Neuron (in vitro differentiated cells): Measurements from ENCODE around the gene MTHFD1L.

Source experiments
- H2AFZ ChIP-seq: one replicate; pipeline ENCODE4 v1.6.1; 2013; ENCODE audit warnings: low read depth, mild to moderate bottlenecking, inconsistent platforms, low read length, moderate library complexity
- H3K27me3 ChIP-seq: one replicate; pipeline ENCODE4 v1.6.1; 2013; ENCODE audit warnings: low read length; ENCODE audit not compliant: insufficient read depth
- H3K36me3 ChIP-seq: one replicate; pipeline ENCODE4 v1.6.1; 2013; ENCODE audit warnings: low read length; ENCODE audit not compliant: insufficient read depth
- H3K4me1 ChIP-seq: one replicate; pipeline ENCODE4 v1.6.1; 2013; ENCODE audit warnings: low read length; ENCODE audit not compliant: insufficient read depth
- H3K4me3 ChIP-seq: 2 replicates; pipeline ENCODE4 v1.5.1; 2013; ENCODE audit warnings: mild to moderate bottlenecking, low read length, moderate library complexity
- H3K9me3 ChIP-seq: one replicate; pipeline ENCODE4 v1.6.1; 2013; ENCODE audit warnings: low read length

The MTHFD1L gene

GRCh38 chr6:150914372-150914771 is 48.9 kb downstream of the MTHFD1L start:
- Histone ChIP-seq H3K4me3 (no peak overlapping the region), H3K36me3 (peaks cover 8% of the 10 kb centered on the region), H2AFZ (no peak overlapping the region), H3K4me1 (no peaks in the 10 kb centered on the region), H3K27me3 (no peaks in the 10 kb centered on the region), H3K9me3 (peaks cover 2% of the 10 kb centered on the region)

- Histone ChIP-seq H3K4me1 (no peaks in the 10 kb centered on the region), H3K36me3 (peaks cover 16% of the 10 kb centered on the region), H3K9me3 (peaks cover 2% of the 10 kb centered on the region), H2AFZ (no peak overlapping the region), H3K4me3 (no peak overlapping the region), H3K27me3 (no peaks in the 10 kb centered on the region)
Observed at GRCh38 chr6:150915131-150915879, 49.8 kb downstream of the MTHFD1L start.

DNA sequence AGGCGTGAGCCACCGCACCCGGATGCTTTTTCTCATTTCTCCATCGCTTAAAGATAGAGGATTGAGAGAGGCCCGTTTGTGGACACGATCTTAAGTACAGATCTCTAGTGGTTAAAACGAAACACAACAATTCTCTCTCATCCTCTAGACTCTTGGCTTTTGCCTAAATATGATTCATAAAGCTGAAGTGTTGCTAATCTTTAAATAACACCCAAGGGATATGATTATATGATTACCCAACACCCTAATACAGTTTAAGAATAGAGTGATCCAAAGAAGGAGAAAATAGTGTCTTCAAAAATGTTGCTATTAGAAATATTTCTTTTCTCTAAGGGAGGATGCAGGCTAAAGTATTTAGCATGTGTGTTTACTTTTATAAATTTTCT is 50.4 kb downstream of the MTHFD1L start:
- Histone ChIP-seq H3K4me3 (no peak overlapping the region), H3K36me3 (peaks cover 16% of the 10 kb centered on the region)

DNA sequence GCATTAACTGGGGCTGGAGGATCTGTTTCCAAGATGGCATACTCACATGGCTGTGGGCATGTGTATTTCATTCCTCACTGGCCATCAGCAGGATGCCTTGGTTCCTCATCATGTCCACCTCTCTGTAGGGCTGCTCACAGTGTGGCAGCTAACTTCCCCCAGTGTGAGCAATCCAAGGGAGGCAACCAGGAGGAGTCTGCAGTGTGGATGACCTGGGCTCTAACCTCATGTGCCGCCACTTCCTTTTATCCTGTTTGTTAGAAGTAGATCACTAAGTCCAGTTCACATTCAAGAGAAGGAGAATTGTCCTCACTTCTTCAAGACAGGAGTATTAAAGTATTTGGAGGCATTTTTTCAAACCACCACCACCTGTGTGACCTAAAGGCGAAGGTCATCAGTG is 54.4 kb downstream of the MTHFD1L start:
- peaks cover 14% of the 10 kb centered on the region for H3K36me3 ChIP-seq
- no peak overlapping the region for H3K4me3 ChIP-seq
- no peaks in the 10 kb centered on the region for H3K4me1 ChIP-seq
- no peaks in the 10 kb centered on the region for H3K27me3 ChIP-seq
- H3K9me3 ChIP-seq, result no peaks in the 10 kb centered on the region
- H2AFZ ChIP-seq, result no peak overlapping the region

More for the DNA sequence above, 50.4 kb downstream of the MTHFD1L start:
- H3K27me3 ChIP-seq, result no peaks in the 10 kb centered on the region
- H3K4me1 ChIP-seq, result no peaks in the 10 kb centered on the region
- peaks cover 2% of the 10 kb centered on the region for H3K9me3 ChIP-seq
- no peak overlapping the region for H2AFZ ChIP-seq

DNA sequence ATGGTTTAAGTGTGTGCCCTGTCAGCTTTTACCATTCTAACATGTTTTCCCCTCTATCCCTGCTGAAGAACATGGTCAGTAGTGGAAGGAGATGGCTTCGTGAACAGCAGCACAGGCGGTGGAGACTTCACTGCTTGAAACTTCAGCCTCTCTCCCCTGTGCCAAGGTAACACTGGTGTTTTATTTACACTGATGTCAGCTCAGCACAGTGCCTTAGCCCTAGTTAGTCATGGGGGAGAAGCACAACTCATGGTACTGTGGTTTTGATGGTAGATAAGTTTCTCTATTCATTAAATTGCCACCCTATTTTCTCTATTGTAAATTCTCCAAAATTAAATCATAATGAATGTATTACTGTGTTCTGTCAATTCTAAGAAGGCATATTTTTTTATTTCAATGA is 56.6 kb downstream of the MTHFD1L start:
- H3K27me3 ChIP-seq, result no peaks in the 10 kb centered on the region
- no peaks in the 10 kb centered on the region for H3K4me1 ChIP-seq
- no peaks in the 10 kb centered on the region for H3K9me3 ChIP-seq
- peaks cover 17% of the 10 kb centered on the region for H3K36me3 ChIP-seq
- H2AFZ ChIP-seq, result no peak overlapping the region
- no peak overlapping the region for H3K4me3 ChIP-seq

- no peak overlapping the region for H3K4me3 ChIP-seq
- H3K27me3 ChIP-seq, result no peaks in the 10 kb centered on the region
- H3K4me1 ChIP-seq, result no peaks in the 10 kb centered on the region
- peaks cover 10% of the 10 kb centered on the region for H3K36me3 ChIP-seq
- H2AFZ ChIP-seq, result no peak overlapping the region
- no peaks in the 10 kb centered on the region for H3K9me3 ChIP-seq
Observed at GRCh38 chr6:150924808-150925589, 59.5 kb downstream of the MTHFD1L start.

GRCh38 chr6:150925590-150925928 is 60.1 kb downstream of the MTHFD1L start:
- Histone ChIP-seq H3K36me3 (peaks cover 8% of the 10 kb centered on the region), H3K27me3 (no peaks in the 10 kb centered on the region), H3K4me3 (no peak overlapping the region)

DNA sequence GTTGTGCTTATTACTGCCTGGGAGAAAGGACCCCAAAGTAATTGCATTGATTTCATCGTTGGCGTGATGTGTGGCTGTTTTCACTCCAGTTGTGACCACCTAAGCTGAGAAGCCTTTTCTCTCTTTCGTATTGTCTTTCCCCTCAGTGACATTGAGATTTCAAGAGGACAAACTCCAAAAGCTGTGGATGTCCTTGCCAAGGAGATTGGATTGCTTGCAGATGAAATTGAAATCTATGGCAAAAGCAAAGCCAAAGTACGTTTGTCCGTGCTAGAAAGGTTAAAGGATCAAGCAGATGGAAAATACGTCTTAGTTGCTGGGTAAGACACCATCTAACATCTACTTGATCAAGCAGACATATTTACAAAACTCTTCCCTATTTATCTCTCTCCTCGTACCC is 60.5 kb downstream of the MTHFD1L start:
- no peaks in the 10 kb centered on the region for H3K27me3 ChIP-seq
- H3K9me3 ChIP-seq, result no peaks in the 10 kb centered on the region
- H3K4me1 ChIP-seq, result no peaks in the 10 kb centered on the region
- H3K36me3 ChIP-seq, result peaks cover 8% of the 10 kb centered on the region
- no peak overlapping the region for H3K4me3 ChIP-seq
- no peak overlapping the region for H2AFZ ChIP-seq

More at GRCh38 chr6:150925590-150925928, 60.1 kb downstream of the MTHFD1L start:
- Histone ChIP-seq H3K4me1 (no peaks in the 10 kb centered on the region), H2AFZ (no peak overlapping the region), H3K9me3 (no peaks in the 10 kb centered on the region)

- Histone ChIP-seq H3K27me3 (no peaks in the 10 kb centered on the region), H3K4me3 (no peak overlapping the region), H3K36me3 (peaks cover 18% of the 10 kb centered on the region), H2AFZ (no peak overlapping the region), H3K9me3 (no peaks in the 10 kb centered on the region), H3K4me1 (no peaks in the 10 kb centered on the region)
Observed at GRCh38 chr6:150928882-150929281, 63.4 kb downstream of the MTHFD1L start.

GRCh38 chr6:150929416-150929815 is 63.9 kb downstream of the MTHFD1L start:
- Histone ChIP-seq H2AFZ (no peak overlapping the region), H3K27me3 (no peaks in the 10 kb centered on the region), H3K9me3 (no peaks in the 10 kb centered on the region), H3K4me1 (no peaks in the 10 kb centered on the region), H3K4me3 (no peak overlapping the region), H3K36me3 (peaks cover 23% of the 10 kb centered on the region)

DNA sequence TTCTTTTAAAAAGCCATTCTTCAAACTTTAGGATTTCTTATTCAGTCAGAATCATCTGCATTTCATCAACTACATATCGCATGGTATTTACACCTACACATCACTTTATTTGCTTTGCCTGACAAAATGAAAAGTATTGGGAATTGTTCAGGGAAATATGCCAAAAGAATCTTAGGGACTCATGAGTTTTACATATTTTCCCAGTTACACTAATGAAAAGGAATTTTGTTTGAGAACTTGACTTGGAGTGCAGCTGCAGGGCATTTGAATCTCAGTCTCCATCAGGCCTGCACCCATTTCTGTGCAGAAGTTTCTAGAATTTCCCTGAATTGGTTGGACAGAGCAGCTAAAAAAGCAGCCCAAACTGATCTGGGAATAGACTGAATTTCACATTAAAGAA is 65.3 kb downstream of the MTHFD1L start:
- Histone ChIP-seq H3K27me3 (no peaks in the 10 kb centered on the region), H3K36me3 (peaks cover 23% of the 10 kb centered on the region), H3K4me1 (no peaks in the 10 kb centered on the region), H3K9me3 (no peaks in the 10 kb centered on the region), H2AFZ (no peak overlapping the region), H3K4me3 (no peak overlapping the region)

DNA sequence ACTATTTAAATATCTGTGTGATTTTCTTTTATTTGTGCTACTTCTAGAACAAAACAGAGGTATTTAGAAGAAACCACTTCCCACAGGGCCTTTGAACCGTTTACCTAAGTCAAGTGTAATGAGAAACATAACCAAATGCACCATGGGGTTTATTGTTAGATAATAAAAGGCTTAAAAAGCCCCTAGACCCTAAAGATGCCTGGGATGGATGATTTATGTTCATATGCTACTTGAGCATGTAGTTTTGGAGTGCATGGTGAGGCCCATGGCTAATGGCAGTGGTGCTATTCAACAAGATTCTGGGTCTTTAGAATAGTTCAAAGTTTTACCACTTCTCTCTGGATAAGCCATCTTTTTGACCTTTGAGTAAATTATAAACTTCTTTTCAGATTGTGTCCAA is 65.9 kb downstream of the MTHFD1L start:
- Histone ChIP-seq H3K4me3 (no peak overlapping the region), H3K4me1 (no peaks in the 10 kb centered on the region), H2AFZ (no peak overlapping the region), H3K36me3 (peaks cover 23% of the 10 kb centered on the region), H3K9me3 (peaks cover 3% of the 10 kb centered on the region), H3K27me3 (no peaks in the 10 kb centered on the region)

DNA sequence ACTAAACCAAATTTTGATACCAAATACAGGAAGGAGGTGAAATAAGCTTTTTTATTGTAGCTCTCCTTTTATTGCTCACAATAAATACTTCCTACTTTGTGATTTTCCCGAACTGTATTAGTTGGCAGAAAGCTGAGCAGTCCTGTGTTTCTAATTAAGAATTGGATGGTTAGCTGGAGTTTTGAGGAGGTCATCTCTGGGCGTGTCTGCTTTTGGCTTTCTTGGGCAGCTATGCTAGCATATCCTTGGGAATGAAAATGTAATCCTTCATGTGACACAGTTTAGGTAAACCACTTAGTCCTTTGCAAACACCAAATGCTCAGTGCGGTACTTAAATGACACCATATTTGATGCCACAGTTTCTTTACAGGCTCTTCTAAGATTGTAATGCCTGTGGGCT is 67.5 kb downstream of the MTHFD1L start:
- Histone ChIP-seq H3K4me3 (no peak overlapping the region), H3K9me3 (peaks cover 4% of the 10 kb centered on the region), H3K36me3 (peaks cover 25% of the 10 kb centered on the region), H3K4me1 (no peaks in the 10 kb centered on the region), H2AFZ (no peak overlapping the region), H3K27me3 (no peaks in the 10 kb centered on the region)
